ENCODE data around the gene TIMP3.

The TIMP3 gene

DNA sequence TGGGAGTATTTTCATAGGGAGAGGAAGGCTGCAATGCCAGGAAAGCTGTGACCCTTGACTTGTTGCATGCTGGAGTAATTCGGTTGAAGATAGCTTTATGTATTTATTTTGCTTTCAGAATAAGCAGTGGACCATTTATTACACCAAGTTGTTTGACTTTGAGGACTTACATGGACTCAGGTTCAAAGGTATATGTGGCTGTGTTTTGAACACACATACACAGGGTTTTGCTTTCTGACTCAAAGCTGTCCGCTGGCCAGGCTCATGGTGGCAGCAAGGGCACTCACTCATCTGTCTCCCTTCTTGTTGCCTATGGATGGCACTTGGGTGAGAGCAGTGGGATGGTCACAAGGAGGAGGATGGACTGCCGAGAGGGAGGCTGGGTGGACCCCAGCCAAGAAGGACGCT lies 6.5 kb downstream of the TIMP3 start:
- no peak for DNase-seq (ENCODE audit: low read depth in 2 of 2)

- DNase-seq (ENCODE audit: low read depth in 2 of 2), result no peak
Observed at GRCh38 chr22:32809786-32810554, 8.5 kb downstream of the TIMP3 start.

DNA sequence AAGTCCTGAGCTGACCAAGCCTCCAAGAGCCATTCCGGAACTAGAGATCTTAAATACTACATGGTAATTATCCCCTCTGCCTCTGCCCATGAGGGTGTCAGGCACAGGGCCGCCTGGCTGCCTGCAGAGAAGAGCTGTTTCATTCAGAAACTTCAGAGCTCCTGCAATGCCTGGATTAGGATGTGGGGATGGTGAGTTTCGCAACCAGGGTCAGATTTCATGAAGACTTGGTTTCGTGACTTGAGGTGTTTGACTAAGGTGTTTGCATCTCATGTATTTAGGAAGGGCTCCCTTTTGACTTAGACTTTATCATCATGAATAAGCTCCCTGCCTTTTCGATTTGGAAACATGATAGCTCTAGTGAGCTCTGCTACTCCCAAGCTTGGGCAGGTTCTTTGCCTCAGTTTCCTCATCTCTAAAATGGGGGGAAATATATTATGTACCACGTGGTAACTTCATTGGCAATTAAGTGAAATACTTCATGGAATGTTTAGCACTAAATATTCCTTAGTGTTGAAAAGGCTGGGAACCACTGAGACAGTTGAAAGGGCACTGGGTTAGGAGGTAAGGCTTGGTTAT lies 9.1 kb downstream of the TIMP3 start:
- DNase-seq (ENCODE audit: low read depth in 2 of 2), result no peak

- no peak for DNase-seq (ENCODE audit: low read depth in 2 of 2)
Observed at GRCh38 chr22:32811788-32812545, 10.5 kb downstream of the TIMP3 start.

- DNase-seq (ENCODE audit: low read depth in 2 of 2), result no peak
Observed at GRCh38 chr22:32814285-32814860, 12.9 kb downstream of the TIMP3 start.

- no peak for DNase-seq (ENCODE audit: low read depth in 2 of 2)
Observed at GRCh38 chr22:32815059-32815458, 13.6 kb downstream of the TIMP3 start.

DNA sequence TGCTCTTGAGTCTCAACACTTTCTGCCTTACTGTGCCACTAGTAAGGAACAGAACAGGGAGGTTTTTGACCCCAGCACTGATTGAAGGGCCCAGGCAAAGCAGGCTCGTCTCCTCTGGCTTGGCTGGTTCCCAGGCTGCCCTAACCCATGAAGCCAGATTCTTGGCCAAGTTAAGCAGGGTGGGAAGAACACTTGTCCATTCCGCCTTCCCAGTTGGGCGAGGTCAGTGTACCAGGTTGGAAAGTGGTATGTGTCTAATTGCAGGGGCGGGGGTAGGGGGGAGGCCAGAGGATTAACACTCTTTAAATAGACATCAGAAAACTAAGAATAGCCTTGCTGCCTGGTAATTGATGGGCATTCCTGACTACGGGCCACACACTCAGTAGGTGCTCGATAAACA lies 14.4 kb downstream of the TIMP3 start:
- DNase-seq (ENCODE audit: low read depth in 2 of 2), result no peak

GRCh38 chr22:32817137-32817730 lies 15.7 kb downstream of the TIMP3 start:
- no peak for DNase-seq (ENCODE audit: low read depth in 2 of 2)

DNA sequence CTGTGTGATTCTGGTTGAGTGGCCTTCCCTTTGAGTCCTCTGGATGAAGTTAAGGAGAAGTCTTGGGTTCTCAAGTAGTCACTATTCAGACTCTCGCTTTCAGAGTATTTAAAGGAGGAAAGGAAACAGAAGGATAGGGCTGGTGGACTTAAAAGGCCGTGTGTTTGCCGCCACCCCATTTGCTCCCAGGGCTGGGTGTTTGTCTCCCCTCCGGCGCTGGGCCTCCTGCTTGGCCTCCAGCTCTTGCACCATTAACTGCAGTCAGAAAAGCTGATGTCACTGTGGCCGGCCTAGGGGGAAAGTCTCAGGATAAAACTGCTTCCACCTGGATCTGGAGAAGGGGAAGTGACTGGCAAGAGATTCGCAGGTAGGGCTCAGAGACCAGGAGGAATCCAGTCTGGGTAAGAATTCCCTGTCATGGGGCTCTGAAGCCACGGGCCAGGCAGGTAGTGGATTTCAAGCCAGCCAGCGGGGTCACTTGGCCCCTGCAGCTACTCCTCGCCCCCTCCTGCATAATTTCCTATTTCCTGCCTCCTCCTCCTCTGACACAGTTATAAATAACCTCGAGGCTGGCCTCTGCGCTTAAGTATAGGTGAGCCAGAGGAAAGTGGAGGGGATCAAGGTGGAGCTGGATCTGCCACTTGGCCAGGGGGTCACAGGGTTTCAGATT lies 17.1 kb downstream of the TIMP3 start:
- no peak for DNase-seq (ENCODE audit: low read depth in 2 of 2)

- no peak for DNase-seq (ENCODE audit: low read depth in 2 of 2)
Observed at GRCh38 chr22:32819120-32819519, 17.6 kb downstream of the TIMP3 start.

DNA sequence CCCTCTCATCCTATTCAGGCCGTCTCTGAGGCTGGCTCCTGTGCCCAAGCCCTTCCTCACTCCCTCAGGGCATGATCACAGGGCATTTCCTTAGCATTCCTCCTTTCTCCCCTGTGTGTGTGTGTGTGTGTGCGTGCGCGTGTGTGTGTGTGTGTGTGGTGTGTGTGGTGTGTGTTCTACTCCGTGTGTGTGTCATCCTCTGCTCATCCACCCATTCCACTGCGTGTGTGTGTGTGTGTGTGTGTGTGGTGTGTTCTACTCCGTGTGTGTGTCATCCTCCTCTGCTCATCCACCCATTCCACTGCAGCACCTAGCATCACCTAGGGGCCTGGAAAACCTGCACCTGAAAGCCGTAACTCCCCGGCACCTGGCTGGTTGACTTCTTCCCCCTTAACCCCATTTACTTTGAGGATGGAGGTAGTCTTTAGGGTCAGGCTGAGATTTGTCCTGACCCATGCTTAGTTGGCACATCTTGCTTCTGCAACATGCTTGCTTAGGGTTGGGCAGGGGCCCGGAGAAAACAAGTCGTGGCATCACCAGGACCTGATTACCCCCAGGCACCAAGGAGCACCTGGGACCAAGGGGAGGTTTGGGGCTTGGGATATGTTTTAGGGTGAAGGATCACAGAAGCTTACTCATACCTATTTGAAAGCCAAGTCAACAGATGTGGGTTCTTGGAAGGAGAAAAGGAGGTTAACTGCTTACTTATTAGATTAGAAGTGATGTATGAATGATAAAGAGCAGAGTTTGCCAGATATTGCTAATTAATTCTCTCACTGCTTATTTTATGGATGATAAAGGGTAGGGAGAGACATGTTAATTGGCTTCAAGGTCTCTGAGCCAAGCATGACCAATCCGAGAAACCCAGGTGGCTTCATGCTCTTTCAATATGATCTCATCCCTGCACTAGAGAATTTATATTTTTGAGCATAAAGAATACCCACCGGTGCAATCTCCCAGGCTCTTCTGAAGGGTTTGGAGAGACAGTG lies 18.9 kb downstream of the TIMP3 start:
- no peak for DNase-seq (ENCODE audit: low read depth in 2 of 2)

- DNase-seq (ENCODE audit: low read depth in 2 of 2), result no peak
Observed at GRCh38 chr22:32822179-32822877, 20.8 kb downstream of the TIMP3 start.

DNA sequence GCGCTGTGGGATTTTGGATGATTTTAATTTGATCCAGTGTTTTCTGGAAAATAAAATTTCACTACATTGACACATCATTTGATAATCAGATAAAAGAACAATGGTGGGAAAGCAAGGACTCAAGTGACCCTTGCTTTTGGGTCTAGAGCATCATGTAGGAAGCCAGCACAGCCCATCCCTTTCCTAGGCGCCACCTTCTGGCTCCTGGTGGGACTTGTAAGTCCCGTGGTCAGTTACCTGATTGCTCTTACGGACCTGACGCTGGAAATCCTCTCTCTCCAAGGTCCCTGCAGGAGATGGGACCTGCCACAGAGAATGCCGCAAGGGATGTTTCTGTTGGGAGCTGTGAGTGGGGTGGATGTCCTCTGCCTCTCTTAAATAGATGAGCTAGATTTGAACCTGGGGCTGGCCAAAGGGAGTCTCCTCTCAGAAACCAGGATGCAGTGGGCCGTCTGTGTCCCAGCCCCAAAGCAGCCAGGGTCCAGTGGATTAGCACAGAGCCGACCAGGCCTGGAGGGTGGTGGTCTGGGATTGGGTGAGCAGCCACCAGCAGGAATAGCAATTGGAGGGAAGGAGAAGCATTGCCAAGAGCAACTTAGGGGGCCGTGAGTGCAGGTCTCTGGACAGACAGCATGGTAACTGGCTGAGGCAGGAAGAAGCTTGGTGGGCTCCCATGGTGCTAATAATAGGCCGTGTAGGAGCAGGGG lies 21.7 kb downstream of the TIMP3 start:
- DNase-seq (ENCODE audit: low read depth in 2 of 2), result peak in 1 of 2 experiments; percentile 12

DNA sequence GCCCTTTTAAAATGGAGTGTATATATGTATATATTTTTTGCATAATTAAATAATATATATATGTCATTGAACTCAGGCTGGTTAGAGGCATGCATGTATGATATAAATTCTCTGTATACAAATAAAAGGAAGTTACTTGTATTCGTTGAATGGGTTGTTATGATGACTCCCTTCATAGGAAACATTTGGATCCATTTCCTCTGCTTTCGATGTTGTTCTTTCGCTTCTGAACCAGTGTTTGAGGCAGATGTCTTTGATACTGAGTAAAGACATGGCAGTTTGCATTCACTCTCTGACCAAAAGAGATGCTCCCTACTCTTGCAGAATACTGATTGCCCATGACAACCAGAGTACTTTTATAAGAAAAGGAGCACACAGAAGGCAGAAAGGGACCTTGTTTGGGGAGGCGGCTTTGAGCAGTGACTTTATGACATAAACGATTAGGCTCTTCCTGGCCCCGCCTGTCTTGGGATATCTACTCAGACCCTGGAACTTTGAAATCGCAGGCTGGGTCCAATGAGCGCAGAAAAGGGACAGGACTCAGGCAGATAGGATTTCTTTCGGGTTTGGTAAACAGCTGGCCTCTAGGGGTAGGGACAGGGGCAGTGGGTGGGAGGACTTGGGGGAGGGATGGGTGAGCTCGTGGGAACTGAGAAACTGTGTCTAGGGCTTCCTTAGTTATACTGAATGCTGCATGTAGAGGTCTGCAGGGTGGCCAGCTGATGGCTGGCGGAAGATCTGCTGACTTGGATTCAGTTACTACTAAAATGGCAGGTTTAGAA lies 23.2 kb downstream of the TIMP3 start:
- no peak for DNase-seq (ENCODE audit: low read depth in 2 of 2)

DNA sequence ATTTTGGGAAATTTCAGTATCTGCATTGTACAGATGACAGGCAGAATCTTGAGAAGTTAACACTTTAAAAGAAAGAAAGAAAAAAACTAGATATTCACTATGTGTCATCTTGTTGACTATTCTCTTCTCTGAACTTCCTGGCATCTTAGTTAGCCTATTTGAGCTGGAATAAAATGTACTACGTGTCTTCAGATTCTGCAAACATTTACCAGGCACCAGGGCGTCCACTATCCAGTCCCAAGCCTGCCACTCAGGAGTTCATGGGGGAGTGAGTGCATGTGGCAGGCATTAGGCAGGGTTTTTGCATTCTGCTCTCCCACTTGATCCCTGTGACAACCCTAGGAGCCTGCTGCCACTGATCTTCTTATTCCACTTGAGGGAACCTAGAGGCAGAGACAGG lies 25.0 kb downstream of the TIMP3 start:
- no peak for DNase-seq (ENCODE audit: low read depth in 2 of 2)

DNA sequence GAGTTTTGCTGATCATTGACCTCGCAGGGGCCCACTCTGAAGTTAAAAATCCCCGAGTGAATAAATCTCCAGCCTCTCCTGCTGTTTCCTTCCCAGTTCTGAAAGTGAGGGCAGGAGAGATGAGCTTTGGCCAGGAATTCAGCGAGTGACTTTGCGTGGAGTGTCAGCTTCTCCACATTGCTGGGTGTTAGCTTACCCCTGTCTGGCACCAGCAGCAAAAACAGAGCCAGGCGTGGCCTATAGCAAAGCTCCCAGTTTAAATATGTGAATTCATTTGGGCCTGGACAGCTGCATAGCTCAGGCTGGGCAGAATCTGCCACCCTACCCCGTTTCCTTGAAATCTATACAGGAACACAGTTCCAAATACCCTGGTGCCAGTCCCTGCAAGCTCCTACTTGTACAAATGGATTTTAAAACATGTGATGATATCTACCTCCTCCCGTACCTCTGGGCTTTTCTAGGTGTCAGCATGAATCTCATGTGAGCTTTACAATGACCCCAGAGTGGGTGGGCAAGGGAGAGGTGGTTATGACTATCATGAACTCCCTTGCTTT lies 25.6 kb downstream of the TIMP3 start:
- no peak for DNase-seq (ENCODE audit: low read depth in 2 of 2)

GRCh38 chr22:32828150-32828549 lies 26.6 kb downstream of the TIMP3 start:
- DNase-seq (ENCODE audit: low read depth in 2 of 2), result no peak

DNA sequence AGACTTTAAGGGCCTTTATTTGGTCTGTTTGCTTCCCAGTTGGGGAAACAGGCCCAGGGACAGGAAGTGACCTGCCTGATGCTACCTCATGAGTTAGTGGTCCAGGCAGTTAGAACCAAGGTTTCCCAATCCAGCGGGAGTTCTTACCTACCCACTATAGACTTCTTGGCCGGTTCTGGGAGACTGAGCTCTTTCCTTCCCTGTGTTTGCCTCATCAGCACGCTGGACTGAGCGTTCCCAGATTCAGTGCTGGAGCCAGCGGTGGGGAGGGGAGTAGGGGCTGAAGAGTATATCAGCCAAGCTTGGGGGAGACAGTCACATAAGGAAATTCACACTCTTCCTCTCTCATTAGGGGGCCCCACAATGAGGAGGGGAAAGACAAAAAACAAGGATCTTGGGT lies 27.1 kb downstream of the TIMP3 start:
- no peak for DNase-seq (ENCODE audit: low read depth in 2 of 2)
